Keratinocyte (primary cell): Measurements from ENCODE around the gene GRIN2D. TPM values are rescaled to one million over a fixed set of nuclear protein-coding genes. Genes with fewer than 3 reads are reported as not detected.

Source experiments
- DNase-seq: peaks from one replicate; pipeline ENCODE4 v3.0.0-alpha.2; 2011; ENCODE audit warnings: low read depth, missing footprints, low spot score
- FAIRE-seq: peaks from 2 replicates; lab custom pipeline; 2011; peaks lifted over from hg19 to GRCh38; lab: Jason Lieb, UNC
- H2AFZ ChIP-seq: 2 replicates; pipeline ENCODE4 v1.6.0; 2012; ENCODE audit warnings: low read length, control low read depth, inconsistent platforms; ENCODE audit not compliant: control insufficient read depth
- H3K27ac ChIP-seq: 2 replicates; pipeline ENCODE4 v1.5.1; 2011; ENCODE audit warnings: low read length; ENCODE audit not compliant: control insufficient read depth, insufficient read depth
- H3K27me3 ChIP-seq: 3 replicates; pipeline ENCODE4 v1.6.0; 2011; ENCODE audit warnings: low read length; ENCODE audit not compliant: control insufficient read depth, insufficient read depth; ENCODE audit errors: extremely low read depth
- H3K36me3 ChIP-seq, 2 experiments: 2 replicates in 1 of 2; 3 replicates in 1 of 2; pipeline ENCODE4 v1.5.1; 2011; ENCODE audit warnings: low read length in 2 of 2, mild to moderate bottlenecking in 1 of 2; ENCODE audit not compliant: control insufficient read depth in 2 of 2, insufficient read depth in 2 of 2; ENCODE audit errors: extremely low read depth in 1 of 2
- H3K4me1 ChIP-seq: 3 replicates; pipeline ENCODE4 v1.5.1; 2011; ENCODE audit warnings: low read length; ENCODE audit not compliant: control insufficient read depth, insufficient read depth; ENCODE audit errors: extremely low read depth
- H3K4me2 ChIP-seq: 3 replicates; pipeline ENCODE4 v1.6.0; 2011; ENCODE audit warnings: low read depth, low read length; ENCODE audit not compliant: control insufficient read depth, insufficient read depth; ENCODE audit errors: extremely low read depth
- H3K4me3 ChIP-seq, 3 experiments: fragments of 200-600 bp in 1 of 3; sonication (generic) in 1 of 3; 2 replicates in 2 of 3; 3 replicates in 1 of 3; pipeline ENCODE4 v1.5.1; 2011 to 2016; ENCODE audit warnings: low read length in 3 of 3, mild to moderate bottlenecking in 3 of 3, control low read depth in 2 of 3, inconsistent platforms in 1 of 3, low read depth in 1 of 3, mixed read lengths in 1 of 3, mixed run types in 1 of 3, moderate library complexity in 1 of 3; ENCODE audit not compliant: control insufficient read depth in 2 of 3, insufficient read depth in 2 of 3; ENCODE audit errors: extremely low read depth in 1 of 3
- H3K79me2 ChIP-seq: 2 replicates; pipeline ENCODE4 v1.6.0; 2012; ENCODE audit warnings: low read length; ENCODE audit not compliant: control insufficient read depth, insufficient read depth
- H3K9ac ChIP-seq: 3 replicates; pipeline ENCODE4 v1.6.0; 2011; ENCODE audit warnings: low read length; ENCODE audit not compliant: control insufficient read depth, insufficient read depth; ENCODE audit errors: extremely low read depth
- H3K9me1 ChIP-seq: 3 replicates; pipeline ENCODE4 v1.6.0; 2011; ENCODE audit warnings: low read length; ENCODE audit not compliant: control insufficient read depth, insufficient read depth; ENCODE audit errors: extremely low read depth
- H3K9me3 ChIP-seq: 2 replicates; pipeline ENCODE4 v1.5.1; 2012; ENCODE audit warnings: low read depth, low read length; ENCODE audit not compliant: control insufficient read depth
- H4K20me1 ChIP-seq: 3 replicates; pipeline ENCODE4 v1.6.0; 2011; ENCODE audit warnings: low read length; ENCODE audit not compliant: control insufficient read depth, insufficient read depth; ENCODE audit errors: extremely low read depth
- CTCF ChIP-seq, 3 experiments: IDR thresholded peaks in 1 of 3; conservative IDR thresholded peaks in 1 of 3; optimal IDR thresholded peaks in 1 of 3; 2 replicates in 2 of 3; 3 replicates in 1 of 3; pipeline versions ENCODE3 to v1.5.1; 2011; ENCODE audit warnings: low read length in 3 of 3, mild to moderate bottlenecking in 3 of 3, moderate library complexity in 2 of 3, control low read depth in 1 of 3, inconsistent platforms in 1 of 3; ENCODE audit not compliant: insufficient read depth in 2 of 3; ENCODE audit errors: extremely low read depth in 1 of 3
- EZH2 ChIP-seq: IDR thresholded peaks from one replicate; pipeline ENCODE4 v1.6.1; 2012; ENCODE audit warnings: inconsistent platforms, mild to moderate bottlenecking, low read length, moderate library complexity
- dilution Hi-C: fragments of 300-500 bp; cut with MboI; formaldehyde crosslinking; loops from one replicate; pipeline ENCODE4 v1.7.0; 2020; ENCODE audit warnings: low sequenced_read_pairs; ENCODE audit not compliant: extremely low pct_ligation_motif_present
- polyA plus RNA-seq, 5 experiments: library from polyadenylated mRNA; depleted of rRNA in 3 of 5; stranded (reverse) in 3 of 5; stranded (forward) in 1 of 5; unstranded in 1 of 5; fragments of >200 nt; gene quantifications; 1 replicate in 1 of 5; 2 replicates in 3 of 5; 3 replicates in 1 of 5; pipeline versions ENCODE4 v1.2.1 to v1.2.3, GENCODE V29; 2011 to 2012; ENCODE audit warnings: missing spikeins in 2 of 5, low read depth in 1 of 5, low replicate concordance in 1 of 5

Gene GRIN2D
- polyA plus RNA-seq, 1 donor (not counting 4 experiments of a cell fraction or from before 2014, with no cell fraction given) = 0.04 TPM

DNA sequence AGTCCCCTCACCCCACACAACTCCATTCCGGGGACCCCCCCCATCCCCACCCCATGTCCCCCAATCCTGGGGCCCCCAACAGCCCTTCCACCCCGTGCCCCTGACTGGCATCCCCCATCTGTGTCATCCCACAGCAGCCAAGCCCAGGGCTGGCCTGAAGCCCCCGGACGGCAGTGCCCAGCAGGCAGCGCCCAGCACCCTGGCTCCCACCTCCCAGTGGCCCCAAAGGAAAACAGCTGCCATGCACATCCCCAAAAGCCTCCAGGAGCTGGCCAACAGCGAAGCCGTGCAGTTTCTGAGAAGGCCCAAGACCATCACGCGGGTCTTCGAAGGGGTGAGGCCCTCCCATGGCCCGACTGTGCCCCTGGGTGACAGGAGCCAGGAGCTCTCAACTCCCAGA, 27.9 kb upstream of the GRIN2D start:
- Histone ChIP-seq H3K9me3 (no peaks in the 10 kb centered on the region), H3K9me1 (no peaks in the 10 kb centered on the region), H3K27me3 (no peaks in the 10 kb centered on the region), H2AFZ (no peak overlapping the region), H3K36me3 (peaks cover 0 to 3% of the 10 kb centered on the region in 2 experiments), H3K4me3 (no peak overlapping the region), H3K27ac (no peak overlapping the region), H3K4me1 (peaks cover 9% of the 10 kb centered on the region), H3K9ac (no peak overlapping the region), H3K79me2 (no peaks in the 10 kb centered on the region), H3K4me2 (no peak overlapping the region), H4K20me1 (no peaks in the 10 kb centered on the region)
- FAIRE-seq = no peak
- dilution Hi-C loops = no loop called here
- no peak for TF ChIP-seq EZH2
- TF ChIP-seq CTCF (optimal IDR thresholded peaks at IDR 0.05 in 1 of 3, IDR thresholded peaks at IDR 0.05 in 1 of 3, conservative IDR thresholded peaks at IDR 0.05 in 1 of 3; ENCODE audit: extremely low read depth in 1 of 3, insufficient read depth in 2 of 3, low read length in 3 of 3) = no peak
- no peak for DNase-seq

DNA sequence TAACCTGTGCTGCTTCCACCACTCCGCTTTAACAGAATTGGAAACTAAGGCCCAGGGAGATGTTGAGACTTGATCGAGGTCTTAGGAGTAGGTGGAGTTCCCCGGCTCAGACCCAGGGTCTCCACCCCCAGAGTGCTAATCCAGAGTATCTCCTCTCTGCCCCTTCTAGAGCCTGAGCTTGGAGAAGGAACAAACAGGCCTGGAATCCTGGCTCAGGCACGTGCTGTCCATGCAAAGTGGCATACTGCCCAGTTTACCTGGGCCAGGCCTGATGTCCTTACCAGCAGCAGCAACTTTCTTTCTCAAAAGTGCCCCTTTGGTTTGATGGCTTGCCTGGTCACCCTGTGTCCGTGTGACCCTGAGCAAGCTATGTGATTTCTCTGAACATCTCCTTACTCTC, 25.6 kb upstream of the GRIN2D start:
- no peaks in the 10 kb centered on the region for H3K9me3 ChIP-seq
- H3K9ac ChIP-seq = no peak overlapping the region
- H3K9me1 ChIP-seq = no peaks in the 10 kb centered on the region
- no peak overlapping the region for H3K4me3 ChIP-seq
- no peak overlapping the region for H2AFZ ChIP-seq
- dilution Hi-C loops = no loop called here
- H3K79me2 ChIP-seq = no peaks in the 10 kb centered on the region
- no peak overlapping the region for H3K4me2 ChIP-seq
- H3K4me1 ChIP-seq = peaks cover 7% of the 10 kb centered on the region
- DNase-seq (no peak), FAIRE-seq (no peak)
- H3K36me3 ChIP-seq = no peaks in the 10 kb centered on the region
- TF ChIP-seq EZH2 (no peak), CTCF (optimal IDR thresholded peaks at IDR 0.05 in 1 of 3, IDR thresholded peaks at IDR 0.05 in 1 of 3, conservative IDR thresholded peaks at IDR 0.05 in 1 of 3; ENCODE audit: extremely low read depth in 1 of 3, insufficient read depth in 2 of 3, low read length in 3 of 3) (no peak)
- H3K27ac ChIP-seq = no peak overlapping the region
- H3K27me3 ChIP-seq = no peaks in the 10 kb centered on the region
- no peaks in the 10 kb centered on the region for H4K20me1 ChIP-seq
